ENCODE data around the gene OGFRL1. TPM values are rescaled to one million over a fixed set of nuclear protein-coding genes. Genes with fewer than 3 reads are reported as not detected.
A peak's percentile ranks its signal among the peaks of the same experiment; 100 is the strongest.

The OGFRL1 gene
- total and polyA plus RNA-seq, 5 donors from 2014 or later: 1.3 to 8.8 (median 2.0) TPM

DNA sequence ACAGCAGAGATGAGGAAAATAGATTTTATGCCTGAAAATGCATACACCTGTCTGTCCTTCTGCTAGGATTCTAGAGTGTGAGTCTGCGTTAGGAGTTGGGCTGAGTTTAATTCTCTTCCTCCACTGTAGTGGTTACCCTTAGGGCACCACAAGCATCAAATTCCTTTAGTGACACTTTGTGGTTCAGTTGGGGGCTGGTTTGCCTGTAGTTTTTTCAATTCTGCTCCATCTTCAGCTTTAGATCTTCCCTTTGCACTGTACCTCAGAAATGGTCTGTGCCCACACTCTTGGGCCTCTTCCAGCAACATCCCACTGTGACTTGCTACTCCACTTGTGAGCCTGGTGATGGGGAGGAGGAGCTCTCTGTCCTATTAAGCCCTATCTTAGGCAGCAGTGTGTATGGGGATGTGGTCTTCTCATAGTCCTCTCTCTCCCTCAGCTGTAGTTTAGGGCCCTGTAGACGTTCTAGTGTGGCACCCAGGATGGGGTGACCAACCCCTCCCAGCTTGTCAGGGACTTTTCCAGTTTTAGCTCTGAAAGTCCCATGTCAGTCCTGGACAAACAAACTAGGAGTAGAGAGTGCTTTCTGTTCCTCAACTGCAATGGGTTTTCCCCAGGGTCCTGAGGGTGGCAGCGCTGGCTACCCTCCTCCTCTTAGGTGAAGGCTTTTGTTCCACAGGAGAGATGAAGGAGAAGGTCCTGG lies 19.7 kb upstream of the OGFRL1 start:
- H3K36me3 ChIP-seq (ENCODE audit: control insufficient read depth, insufficient read depth, low read length): no peaks in the 10 kb centered on the region
- peak in 1 of 2 donors; percentile 57 for ATAC-seq (ENCODE audit: low read depth in 2 of 2)
- no peak overlapping the region for H3K4me3 ChIP-seq (ENCODE audit: low read depth, low read length)
- Mint-ChIP-seq H3K36me3 (no peaks in the 10 kb centered on the region), H3K27ac (no peak overlapping the region), H3K4me1 (peaks cover 0 to 5% (median 0%) of the 10 kb centered on the region in 4 donors), H3K4me3 (no peak overlapping the region), H3K27me3 (peaks cover 6% of the 10 kb centered on the region), H3K9me3 (peaks cover 0 to 6% (median 2%) of the 10 kb centered on the region in 7 donors)
- no peak for DNase-seq
- H3K9me3 ChIP-seq (ENCODE audit: control insufficient read depth in 2 of 2, low read length in 2 of 2): no peaks in the 10 kb centered on the region
- H3K4me1 ChIP-seq (ENCODE audit: control insufficient read depth, insufficient read depth, low read length, poor library complexity, severe bottlenecking): no peaks in the 10 kb centered on the region
- no peak overlapping the region for H3K27ac ChIP-seq (ENCODE audit: insufficient read depth, low read length, poor library complexity, severe bottlenecking)
- no peaks in the 10 kb centered on the region for H3K27me3 ChIP-seq (ENCODE audit: control insufficient read depth, insufficient read depth, low read length)

DNA sequence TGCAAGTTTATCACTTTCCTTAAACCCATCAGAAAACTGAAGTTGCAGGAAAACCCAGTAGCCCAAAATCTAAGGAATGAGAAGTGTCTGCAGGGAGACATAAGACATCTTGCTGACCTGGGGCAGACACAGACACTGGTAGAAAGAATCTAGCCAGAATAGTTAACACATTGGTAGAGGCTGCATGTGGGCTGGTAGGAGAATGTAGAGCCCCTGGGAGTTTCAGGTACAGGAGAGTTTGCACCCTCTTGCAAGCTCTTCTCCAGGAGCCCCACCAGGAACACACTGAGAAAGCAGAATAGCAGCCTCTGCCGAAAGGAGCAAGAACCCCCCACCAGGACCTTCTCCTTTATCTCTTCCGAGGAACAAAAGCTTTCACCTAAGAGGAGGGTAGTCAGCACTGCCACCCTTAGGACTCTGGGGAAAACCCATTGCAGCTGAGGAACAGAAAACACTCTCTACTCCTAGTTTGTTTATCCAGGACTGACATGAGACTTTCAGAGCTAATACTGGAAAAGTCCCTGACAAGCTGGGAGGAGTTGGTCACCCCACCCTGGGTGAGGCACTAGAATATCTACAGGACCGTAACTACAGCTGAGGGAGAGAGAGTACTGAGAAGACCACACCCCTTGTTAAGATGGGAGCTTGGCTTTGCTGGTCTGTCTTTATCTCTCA lies 10.5 kb upstream of the OGFRL1 start:
- H3K4me1 Mint-ChIP-seq: no peaks in the 10 kb centered on the region
- H3K9me3 Mint-ChIP-seq: peaks cover 0 to 4% (median 0%) of the 10 kb centered on the region in 7 donors
- DNase-seq: no peak
- no peak overlapping the region for H3K27ac Mint-ChIP-seq
- no peak overlapping the region for H3K4me3 Mint-ChIP-seq
- H3K27me3 Mint-ChIP-seq: peaks cover 5% of the 10 kb centered on the region
- H3K36me3 ChIP-seq (ENCODE audit: control insufficient read depth, insufficient read depth, low read length): no peaks in the 10 kb centered on the region
- no peaks in the 10 kb centered on the region for H3K4me1 ChIP-seq (ENCODE audit: control insufficient read depth, insufficient read depth, low read length, poor library complexity, severe bottlenecking)
- H3K4me3 ChIP-seq (ENCODE audit: low read depth, low read length): no peak overlapping the region
- no peak for ATAC-seq (ENCODE audit: low read depth in 2 of 2)
- H3K27me3 ChIP-seq (ENCODE audit: control insufficient read depth, insufficient read depth, low read length): no peaks in the 10 kb centered on the region
- no peaks in the 10 kb centered on the region for H3K9me3 ChIP-seq (ENCODE audit: control insufficient read depth in 2 of 2, low read length in 2 of 2)
- H3K27ac ChIP-seq (ENCODE audit: insufficient read depth, low read length, poor library complexity, severe bottlenecking): no peak overlapping the region
- H3K36me3 Mint-ChIP-seq: no peaks in the 10 kb centered on the region

DNA sequence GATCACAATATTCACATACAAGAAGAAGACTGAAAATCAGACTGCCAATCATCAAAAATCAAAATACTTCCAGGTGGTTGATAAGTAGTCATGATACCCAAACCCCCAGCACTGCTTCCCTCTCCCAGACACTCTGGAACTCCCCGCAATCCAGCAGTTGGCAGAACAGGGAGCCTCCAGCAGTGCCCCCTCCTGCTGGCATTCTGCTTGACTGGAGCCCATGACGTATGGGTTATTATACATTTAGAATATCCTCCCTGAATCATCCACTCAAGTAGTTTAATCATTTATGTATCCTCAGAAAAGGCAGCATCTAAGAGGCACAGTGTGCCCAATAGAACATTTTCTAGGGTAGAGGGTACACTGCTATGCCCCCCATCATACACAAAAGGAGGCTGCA lies 9.3 kb upstream of the OGFRL1 start:
- Histone ChIP-seq H3K36me3 (ENCODE audit: control insufficient read depth, insufficient read depth, low read length) (no peaks in the 10 kb centered on the region), H3K9me3 (ENCODE audit: control insufficient read depth in 2 of 2, low read length in 2 of 2) (no peaks in the 10 kb centered on the region), H3K27ac (ENCODE audit: insufficient read depth, low read length, poor library complexity, severe bottlenecking) (no peak overlapping the region), H3K4me1 (ENCODE audit: control insufficient read depth, insufficient read depth, low read length, poor library complexity, severe bottlenecking) (no peaks in the 10 kb centered on the region), H3K4me3 (ENCODE audit: low read depth, low read length) (no peak overlapping the region), H3K27me3 (ENCODE audit: control insufficient read depth, insufficient read depth, low read length) (no peaks in the 10 kb centered on the region)
- Mint-ChIP-seq H3K27ac (peak overlapping the region in 1 of 3 donors; percentile 57), H3K36me3 (no peaks in the 10 kb centered on the region), H3K4me1 (no peaks in the 10 kb centered on the region), H3K4me3 (no peak overlapping the region), H3K27me3 (peaks cover 9% of the 10 kb centered on the region), H3K9me3 (peaks cover 0 to 4% (median 0%) of the 10 kb centered on the region in 7 donors)
- no peak for ATAC-seq (ENCODE audit: low read depth in 2 of 2)
- DNase-seq: no peak

DNA sequence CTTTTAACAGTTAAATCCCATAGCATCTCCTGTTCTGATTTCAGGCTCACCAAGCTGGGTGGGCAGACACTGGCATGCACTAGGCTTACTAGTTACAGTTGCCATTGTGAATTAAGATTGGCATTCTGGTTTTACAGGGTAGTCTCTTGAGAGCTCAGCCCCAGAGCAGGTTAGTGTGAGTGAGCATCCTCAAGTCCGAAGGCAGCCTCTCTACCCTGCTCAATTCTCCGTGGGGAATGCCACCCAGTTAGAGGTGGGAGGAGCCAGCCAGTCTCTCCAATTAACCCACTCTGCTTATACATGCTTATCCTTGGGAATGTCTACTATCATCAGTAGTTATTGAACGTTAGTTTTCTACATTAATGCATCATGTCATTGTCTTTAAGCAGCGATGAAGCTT lies 8.9 kb upstream of the OGFRL1 start:
- Histone ChIP-seq H3K27me3 (ENCODE audit: control insufficient read depth, insufficient read depth, low read length) (no peaks in the 10 kb centered on the region), H3K27ac (ENCODE audit: insufficient read depth, low read length, poor library complexity, severe bottlenecking) (no peak overlapping the region), H3K4me3 (ENCODE audit: low read depth, low read length) (no peak overlapping the region), H3K4me1 (ENCODE audit: control insufficient read depth, insufficient read depth, low read length, poor library complexity, severe bottlenecking) (no peaks in the 10 kb centered on the region), H3K36me3 (ENCODE audit: control insufficient read depth, insufficient read depth, low read length) (no peaks in the 10 kb centered on the region), H3K9me3 (ENCODE audit: control insufficient read depth in 2 of 2, low read length in 2 of 2) (no peaks in the 10 kb centered on the region)
- no peak overlapping the region for H3K4me3 Mint-ChIP-seq
- peaks cover 9% of the 10 kb centered on the region for H3K27me3 Mint-ChIP-seq
- no peaks in the 10 kb centered on the region for H3K36me3 Mint-ChIP-seq
- H3K27ac Mint-ChIP-seq: no peak overlapping the region
- DNase-seq (no peak), ATAC-seq (ENCODE audit: low read depth in 2 of 2) (no peak)
- H3K9me3 Mint-ChIP-seq: peaks cover 0 to 4% (median 0%) of the 10 kb centered on the region in 7 donors
- no peaks in the 10 kb centered on the region for H3K4me1 Mint-ChIP-seq

DNA sequence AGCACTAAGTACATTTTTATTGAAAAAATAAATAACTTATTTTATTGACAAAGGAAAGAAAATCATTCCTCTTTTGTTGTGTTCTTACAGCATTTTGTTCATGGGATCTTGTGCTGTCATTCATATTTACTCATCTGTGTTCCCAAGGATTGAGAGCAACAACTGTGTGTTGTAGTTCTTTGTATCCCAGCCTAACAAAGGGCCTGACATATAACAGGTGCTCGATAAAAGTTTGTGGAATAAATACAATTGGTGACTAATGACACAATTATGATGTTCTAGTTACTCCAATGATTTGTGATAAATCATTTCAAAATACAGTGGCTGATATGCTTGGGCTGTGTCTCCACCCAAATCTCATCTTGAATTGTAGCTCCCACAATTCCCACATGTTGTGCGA lies 7.9 kb upstream of the OGFRL1 start:
- H3K4me1 Mint-ChIP-seq: no peaks in the 10 kb centered on the region
- H3K4me3 Mint-ChIP-seq: no peak overlapping the region
- no peak overlapping the region for H3K4me3 ChIP-seq (ENCODE audit: low read depth, low read length)

GRCh38 chr6:71284785-71285184 lies 3.8 kb upstream of the OGFRL1 start:
- Histone ChIP-seq H3K9me3 (ENCODE audit: control insufficient read depth in 2 of 2, low read length in 2 of 2) (no peaks in the 10 kb centered on the region), H3K4me1 (ENCODE audit: control insufficient read depth, insufficient read depth, low read length, poor library complexity, severe bottlenecking) (peaks cover 15% of the 10 kb centered on the region), H3K27me3 (ENCODE audit: control insufficient read depth, insufficient read depth, low read length) (no peaks in the 10 kb centered on the region), H3K27ac (ENCODE audit: insufficient read depth, low read length, poor library complexity, severe bottlenecking) (no peak overlapping the region), H3K4me3 (ENCODE audit: low read depth, low read length) (no peak overlapping the region), H3K36me3 (ENCODE audit: control insufficient read depth, insufficient read depth, low read length) (no peaks in the 10 kb centered on the region)
- Mint-ChIP-seq H3K27ac (no peak overlapping the region), H3K4me3 (no peak overlapping the region), H3K36me3 (no peaks in the 10 kb centered on the region), H3K4me1 (peaks cover 5 to 16% (median 12%) of the 10 kb centered on the region in 4 donors), H3K27me3 (peaks cover 22% of the 10 kb centered on the region), H3K9me3 (peaks cover 0 to 5% (median 0%) of the 10 kb centered on the region in 7 donors)
- DNase-seq (no peak), ATAC-seq (ENCODE audit: low read depth in 2 of 2) (no peak)

More for the DNA sequence above, 7.9 kb upstream of the OGFRL1 start:
- H3K27me3 ChIP-seq (ENCODE audit: control insufficient read depth, insufficient read depth, low read length): no peaks in the 10 kb centered on the region
- Mint-ChIP-seq H3K27me3 (peaks cover 9% of the 10 kb centered on the region), H3K27ac (no peak overlapping the region), H3K36me3 (no peaks in the 10 kb centered on the region), H3K9me3 (peaks cover 0 to 4% (median 0%) of the 10 kb centered on the region in 7 donors)
- H3K4me1 ChIP-seq (ENCODE audit: control insufficient read depth, insufficient read depth, low read length, poor library complexity, severe bottlenecking): no peaks in the 10 kb centered on the region
- H3K9me3 ChIP-seq (ENCODE audit: control insufficient read depth in 2 of 2, low read length in 2 of 2): no peaks in the 10 kb centered on the region
- ATAC-seq (ENCODE audit: low read depth in 2 of 2): no peak
- no peak for DNase-seq
- H3K36me3 ChIP-seq (ENCODE audit: control insufficient read depth, insufficient read depth, low read length): no peaks in the 10 kb centered on the region
- no peak overlapping the region for H3K27ac ChIP-seq (ENCODE audit: insufficient read depth, low read length, poor library complexity, severe bottlenecking)

GRCh38 chr6:71287038-71287437 lies 1.6 kb upstream of the OGFRL1 start:
- H3K4me3 Mint-ChIP-seq: peak overlapping the region in 3 of 4 donors; percentile 84 to 93 (median 93)
- H3K27me3 Mint-ChIP-seq: peaks cover 29% of the 10 kb centered on the region
- H3K27me3 ChIP-seq (ENCODE audit: control insufficient read depth, insufficient read depth, low read length): no peaks in the 10 kb centered on the region
- H3K27ac ChIP-seq (ENCODE audit: insufficient read depth, low read length, poor library complexity, severe bottlenecking): no peak overlapping the region
- peaks cover 18% of the 10 kb centered on the region for H3K4me1 ChIP-seq (ENCODE audit: control insufficient read depth, insufficient read depth, low read length, poor library complexity, severe bottlenecking)
- peak overlapping the region in 2 of 3 donors; percentile 44 to 78 for H3K27ac Mint-ChIP-seq
- H3K9me3 Mint-ChIP-seq: peaks cover 0 to 2% (median 0%) of the 10 kb centered on the region in 7 donors
- DNase-seq (peak in 1 of 3 donors; percentile 9), ATAC-seq (ENCODE audit: low read depth in 2 of 2) (no peak)
- H3K4me1 Mint-ChIP-seq: peaks cover 23 to 39% (median 30%) of the 10 kb centered on the region in 4 donors
- H3K36me3 Mint-ChIP-seq: no peaks in the 10 kb centered on the region
- H3K4me3 ChIP-seq (ENCODE audit: low read depth, low read length): peak overlapping the region; percentile 75
- H3K36me3 ChIP-seq (ENCODE audit: control insufficient read depth, insufficient read depth, low read length): no peaks in the 10 kb centered on the region
- H3K9me3 ChIP-seq (ENCODE audit: control insufficient read depth in 2 of 2, low read length in 2 of 2): no peaks in the 10 kb centered on the region

Data from CD4-positive, CD25-positive, alpha-beta regulatory T cell (primary cell).